ENCODE results near the gene STK32A.

STK32A gene

DNA sequence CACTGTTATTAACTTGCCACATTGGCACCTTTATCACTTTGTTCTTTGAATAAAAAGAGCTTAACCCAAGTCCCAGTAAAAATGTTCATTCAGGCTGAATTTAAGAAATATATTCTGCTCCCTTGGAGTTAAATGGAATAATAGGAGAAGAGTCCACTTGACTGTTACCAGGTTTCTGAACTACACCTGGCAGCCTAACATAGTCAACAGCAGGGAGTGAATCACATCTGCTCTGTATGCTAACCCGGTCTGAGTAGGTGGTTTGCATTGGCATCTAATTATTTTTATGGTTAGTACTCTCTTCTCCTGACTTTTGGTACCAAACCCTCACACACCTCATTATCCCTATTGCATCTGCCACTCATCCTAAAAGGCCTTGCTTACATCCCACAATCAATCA is 86.7 kb downstream of the STK32A start:
- no peak for TF ChIP-seq CTCF (IDR thresholded peaks at IDR 0.05)
- DNase-seq (ENCODE audit: low spot score) = no peak
- no peak overlapping the region for H3K4me3 ChIP-seq
- H3K27ac ChIP-seq = no peak overlapping the region

- no peak for DNase-seq (ENCODE audit: low spot score)
- no peak for TF ChIP-seq CTCF (IDR thresholded peaks at IDR 0.05)
- Histone ChIP-seq H3K4me3 (no peak overlapping the region), H3K27ac (no peak overlapping the region)
Measured at GRCh38 chr5:147327421-147327820, 92.6 kb downstream of the STK32A start.

DNA sequence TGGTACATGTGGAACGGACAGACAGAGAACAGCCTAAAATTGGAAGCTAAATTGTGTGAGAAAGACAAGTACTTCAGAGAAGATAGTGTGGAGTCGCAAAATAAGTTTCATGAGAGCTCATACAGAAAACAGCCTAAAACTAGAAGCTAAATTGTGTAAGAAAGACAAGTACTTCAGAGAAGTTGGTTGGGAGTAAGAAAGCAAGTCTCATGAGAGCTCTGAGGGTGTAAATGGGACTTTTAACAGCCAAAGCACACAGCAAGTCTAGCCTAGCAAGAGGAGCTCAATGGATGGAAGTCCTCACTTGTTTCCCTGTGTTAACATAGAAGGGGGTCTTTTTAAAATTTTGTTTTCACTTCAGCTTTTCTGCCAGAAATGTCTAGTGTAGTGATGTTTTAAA is 93.1 kb downstream of the STK32A start:
- TF ChIP-seq CTCF (IDR thresholded peaks at IDR 0.05) = no peak
- no peak overlapping the region for H3K27ac ChIP-seq
- no peak overlapping the region for H3K4me3 ChIP-seq
- DNase-seq (ENCODE audit: low spot score) = no peak

- H3K27ac ChIP-seq = no peak overlapping the region
- H3K4me3 ChIP-seq = no peak overlapping the region
- no peak for DNase-seq (ENCODE audit: low spot score)
- no peak for TF ChIP-seq CTCF (IDR thresholded peaks at IDR 0.05)
Measured at GRCh38 chr5:147332658-147333057, 97.8 kb downstream of the STK32A start.

GRCh38 chr5:147336876-147337275 is 102.0 kb downstream of the STK32A start:
- no peak for TF ChIP-seq CTCF (IDR thresholded peaks at IDR 0.05)
- Histone ChIP-seq H3K4me3 (no peak overlapping the region), H3K27ac (no peak overlapping the region)
- DNase-seq (ENCODE audit: low spot score) = no peak

- no peak for DNase-seq (ENCODE audit: low spot score)
- TF ChIP-seq CTCF (IDR thresholded peaks at IDR 0.05) = no peak
Measured at GRCh38 chr5:147339313-147339712, 104.5 kb downstream of the STK32A start.

GRCh38 chr5:147340941-147341340 is 106.1 kb downstream of the STK32A start:
- H3K27ac ChIP-seq = no peak overlapping the region
- H3K4me3 ChIP-seq = no peak overlapping the region
- no peak for DNase-seq (ENCODE audit: low spot score)
- no peak for TF ChIP-seq CTCF (IDR thresholded peaks at IDR 0.05)

More at GRCh38 chr5:147339313-147339712, 104.5 kb downstream of the STK32A start:
- no peak overlapping the region for H3K27ac ChIP-seq
- no peak overlapping the region for H3K4me3 ChIP-seq

All from coronary artery (tissue), 2 donors.